ENCODE data around the gene TYRO3. TPM values are rescaled to one million over a fixed set of nuclear protein-coding genes. Genes with fewer than 3 reads are reported as not detected.

The TYRO3 gene
- total and polyA plus RNA-seq, 2 experiments from 2014 or later, result 17.2 to 26.3 TPM

DNA sequence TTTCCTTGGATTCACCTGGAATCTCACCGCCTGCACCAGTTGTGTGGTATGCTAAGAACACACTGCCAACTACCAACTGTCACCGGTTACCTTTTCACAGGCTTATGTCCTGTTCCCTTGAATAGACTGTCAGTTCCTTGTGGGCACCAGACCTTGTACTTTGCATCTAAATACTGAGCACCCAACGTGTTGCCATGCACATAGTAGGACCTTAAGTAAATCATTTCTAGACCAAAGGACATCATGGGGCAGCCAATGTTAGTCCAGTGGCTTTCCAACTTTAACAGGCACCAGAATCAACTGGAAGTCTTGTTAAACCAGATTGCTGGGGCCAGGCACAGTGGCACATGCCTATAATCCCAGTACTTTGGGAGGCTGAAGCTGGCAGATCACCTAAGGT lies 13.8 kb upstream of the TYRO3 start:
- Histone ChIP-seq H3K4me1 (ENCODE audit: low read depth) (no peaks in the 10 kb centered on the region), H3K36me3 (no peaks in the 10 kb centered on the region), H3K4me3 (no peak overlapping the region), H3K27ac (no peak overlapping the region), H3K27me3 (no peaks in the 10 kb centered on the region), H3K9me3 (ENCODE audit: low read depth) (no peaks in the 10 kb centered on the region)
- DNase-seq (ENCODE audit: low read depth in 1 of 2, low spot score in 1 of 2), result no peak
- TF ChIP-seq, protein P1, sequence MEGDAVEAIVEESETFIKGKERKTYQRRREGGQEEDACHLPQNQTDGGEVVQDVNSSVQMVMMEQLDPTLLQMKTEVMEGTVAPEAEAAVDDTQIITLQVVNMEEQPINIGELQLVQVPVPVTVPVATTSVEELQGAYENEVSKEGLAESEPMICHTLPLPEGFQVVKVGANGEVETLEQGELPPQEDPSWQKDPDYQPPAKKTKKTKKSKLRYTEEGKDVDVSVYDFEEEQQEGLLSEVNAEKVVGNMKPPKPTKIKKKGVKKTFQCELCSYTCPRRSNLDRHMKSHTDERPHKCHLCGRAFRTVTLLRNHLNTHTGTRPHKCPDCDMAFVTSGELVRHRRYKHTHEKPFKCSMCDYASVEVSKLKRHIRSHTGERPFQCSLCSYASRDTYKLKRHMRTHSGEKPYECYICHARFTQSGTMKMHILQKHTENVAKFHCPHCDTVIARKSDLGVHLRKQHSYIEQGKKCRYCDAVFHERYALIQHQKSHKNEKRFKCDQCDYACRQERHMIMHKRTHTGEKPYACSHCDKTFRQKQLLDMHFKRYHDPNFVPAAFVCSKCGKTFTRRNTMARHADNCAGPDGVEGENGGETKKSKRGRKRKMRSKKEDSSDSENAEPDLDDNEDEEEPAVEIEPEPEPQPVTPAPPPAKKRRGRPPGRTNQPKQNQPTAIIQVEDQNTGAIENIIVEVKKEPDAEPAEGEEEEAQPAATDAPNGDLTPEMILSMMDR (IDR thresholded peaks at IDR 0.05; ENCODE audit: low read depth, low read length), result no peak

DNA sequence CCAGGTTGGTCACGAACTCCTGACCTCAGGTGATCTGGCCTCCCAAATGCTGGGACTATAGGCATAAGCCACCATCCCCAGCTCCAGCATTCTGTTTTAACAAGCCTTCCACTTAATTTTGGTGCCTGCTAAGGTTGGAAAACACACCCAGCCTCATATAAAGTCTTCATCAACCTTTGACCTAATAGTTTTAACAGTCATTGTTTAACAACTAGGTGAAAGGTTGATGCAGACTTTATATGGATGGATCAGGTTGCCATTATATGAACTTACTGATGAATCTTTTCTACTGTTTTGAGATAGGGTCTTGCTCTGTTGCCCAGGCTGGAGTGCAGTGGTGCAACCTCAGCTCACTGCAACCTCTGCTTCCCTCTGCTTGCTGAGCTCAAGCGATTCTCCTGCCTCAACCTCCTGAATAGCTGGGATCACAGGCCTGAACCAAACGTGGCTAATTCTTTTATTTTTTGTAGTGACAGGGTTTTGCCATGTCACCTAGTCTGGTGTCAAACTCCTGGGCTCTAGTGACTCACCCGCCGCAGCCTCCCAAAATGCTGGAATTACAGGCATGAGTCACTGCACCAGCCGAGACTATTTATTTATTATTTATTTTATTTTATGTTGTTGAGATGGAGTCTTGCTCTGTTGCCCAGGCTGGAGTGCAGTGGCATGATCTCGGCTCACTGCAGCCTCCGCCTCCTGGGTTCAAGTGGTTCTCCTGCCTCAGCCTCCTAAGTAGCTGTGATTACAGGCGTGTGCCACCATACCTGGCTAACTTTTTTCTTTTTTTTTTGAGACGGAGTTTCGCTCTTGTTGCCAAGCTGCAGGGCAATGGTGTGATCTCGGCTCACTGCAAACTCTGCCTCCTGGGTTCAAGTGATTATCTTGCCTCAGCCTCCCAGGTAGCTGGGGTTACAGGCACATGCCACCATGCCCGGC lies 11.9 kb upstream of the TYRO3 start:
- Histone ChIP-seq H3K27ac (no peak overlapping the region), H3K36me3 (no peaks in the 10 kb centered on the region), H3K27me3 (no peaks in the 10 kb centered on the region), H3K9me3 (ENCODE audit: low read depth) (no peaks in the 10 kb centered on the region), H3K4me1 (ENCODE audit: low read depth) (no peaks in the 10 kb centered on the region), H3K4me3 (no peak overlapping the region)
- TF ChIP-seq, protein P1 (IDR thresholded peaks at IDR 0.05; ENCODE audit: low read depth, low read length), result no peak
- peak in 1 of 2 donors; percentile 36 for DNase-seq (ENCODE audit: low read depth in 1 of 2, low spot score in 1 of 2)

DNA sequence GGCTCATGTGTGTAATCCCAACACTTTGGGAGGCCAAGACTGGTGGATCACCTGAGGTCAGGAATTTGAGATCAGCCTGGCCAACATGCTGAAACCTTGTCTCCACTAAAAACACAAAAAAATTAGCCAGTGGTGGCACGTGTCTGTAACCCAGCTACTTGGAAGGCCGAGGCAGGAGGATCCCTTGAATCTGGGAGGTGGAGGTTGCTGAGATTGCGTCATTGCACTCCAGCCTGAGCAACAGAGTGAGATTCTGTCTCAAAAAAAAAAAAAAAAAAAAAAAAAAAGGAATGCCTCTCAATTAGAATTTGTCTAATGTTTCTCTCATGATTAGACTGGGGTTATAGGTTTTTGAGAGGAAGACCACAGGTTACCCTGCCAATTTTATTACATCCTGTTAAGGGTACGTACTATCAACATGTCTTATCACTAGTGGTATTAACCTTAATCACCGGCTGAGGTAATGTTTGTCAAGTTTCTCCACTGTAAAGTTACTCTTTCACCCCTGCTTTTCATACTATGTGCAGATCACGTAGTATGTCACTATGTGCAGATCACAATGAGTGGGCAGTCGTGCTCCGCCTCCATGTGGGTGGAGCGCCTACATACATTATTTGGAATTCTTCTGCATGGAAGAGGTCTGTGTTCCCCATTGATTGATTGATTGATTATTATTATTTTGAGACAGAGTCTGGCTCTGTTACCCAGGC lies 8.8 kb upstream of the TYRO3 start:
- DNase-seq (ENCODE audit: low read depth in 1 of 2, low spot score in 1 of 2), result no peak
- no peak overlapping the region for H3K4me3 ChIP-seq
- TF ChIP-seq, protein P1 (IDR thresholded peaks at IDR 0.05; ENCODE audit: low read depth, low read length), result no peak
- no peak overlapping the region for H3K27ac ChIP-seq
- H3K27me3 ChIP-seq, result no peaks in the 10 kb centered on the region
- H3K4me1 ChIP-seq (ENCODE audit: low read depth), result no peaks in the 10 kb centered on the region
- no peaks in the 10 kb centered on the region for H3K36me3 ChIP-seq
- H3K9me3 ChIP-seq (ENCODE audit: low read depth), result no peaks in the 10 kb centered on the region

- Histone ChIP-seq H3K4me3 (no peak overlapping the region), H3K9me3 (ENCODE audit: low read depth) (no peaks in the 10 kb centered on the region), H3K27me3 (no peaks in the 10 kb centered on the region), H3K4me1 (ENCODE audit: low read depth) (no peaks in the 10 kb centered on the region), H3K36me3 (no peaks in the 10 kb centered on the region), H3K27ac (no peak overlapping the region)
- TF ChIP-seq, protein P1 (IDR thresholded peaks at IDR 0.05; ENCODE audit: low read depth, low read length), result no peak
- DNase-seq (ENCODE audit: low read depth in 1 of 2, low spot score in 1 of 2), result no peak
Measured at GRCh38 chr15:41553731-41554130, 5.3 kb upstream of the TYRO3 start.

DNA sequence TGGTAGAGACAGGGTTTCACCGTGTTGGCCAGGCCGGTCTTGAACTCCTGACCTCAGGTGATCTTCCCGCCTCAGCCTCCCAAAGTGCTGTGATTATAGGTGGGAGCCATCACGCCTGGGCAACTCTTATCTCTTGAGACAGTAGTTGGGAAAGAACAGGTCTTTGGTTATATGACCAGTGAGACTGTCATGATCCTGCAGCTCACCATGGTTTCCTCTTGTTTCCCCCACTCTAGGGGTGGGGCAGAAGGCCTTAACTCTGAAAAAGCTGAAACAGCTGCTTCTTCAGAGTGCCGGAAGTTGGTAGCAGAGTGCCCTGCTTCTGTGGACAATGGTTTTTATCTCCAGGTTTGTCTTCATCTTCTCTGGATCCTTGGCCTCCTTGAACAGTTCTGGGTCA lies 4.7 kb upstream of the TYRO3 start:
- TF ChIP-seq, protein P1 (IDR thresholded peaks at IDR 0.05; ENCODE audit: low read depth, low read length), result no peak
- H3K4me3 ChIP-seq, result no peak overlapping the region

More for the DNA sequence above, 4.7 kb upstream of the TYRO3 start:
- Histone ChIP-seq H3K27ac (no peak overlapping the region), H3K27me3 (no peaks in the 10 kb centered on the region), H3K4me1 (ENCODE audit: low read depth) (no peaks in the 10 kb centered on the region), H3K9me3 (ENCODE audit: low read depth) (no peaks in the 10 kb centered on the region), H3K36me3 (no peaks in the 10 kb centered on the region)
- DNase-seq (ENCODE audit: low read depth in 1 of 2, low spot score in 1 of 2), result no peak

Data from cardiac muscle cell (in vitro differentiated cells and primary cell).